ENCODE measurements around the gene STXBP4.

The STXBP4 gene

DNA sequence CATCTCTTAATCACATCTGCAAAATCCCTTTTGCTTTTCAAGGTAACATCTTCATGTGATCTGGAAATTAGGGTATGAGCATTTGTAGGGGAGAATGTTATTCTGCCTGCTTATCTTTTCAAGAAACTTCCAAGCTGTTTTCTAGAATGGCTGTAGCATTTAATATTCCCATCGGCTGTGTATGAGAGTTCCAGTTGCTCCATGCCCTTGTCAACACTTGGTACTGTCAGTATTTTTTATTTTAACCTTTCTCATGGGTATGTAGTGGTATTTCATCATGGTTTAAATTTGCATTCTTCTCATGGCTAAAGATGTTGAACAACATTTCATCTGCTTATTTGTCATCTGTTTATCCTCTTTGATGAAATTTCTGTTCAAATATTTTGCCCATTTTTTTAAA is 205.6 kb downstream of the STXBP4 start:
- DNase-seq: no peak

- DNase-seq: no peak
Measured at GRCh38 chr17:55175788-55176427, 207.3 kb downstream of the STXBP4 start.

DNA sequence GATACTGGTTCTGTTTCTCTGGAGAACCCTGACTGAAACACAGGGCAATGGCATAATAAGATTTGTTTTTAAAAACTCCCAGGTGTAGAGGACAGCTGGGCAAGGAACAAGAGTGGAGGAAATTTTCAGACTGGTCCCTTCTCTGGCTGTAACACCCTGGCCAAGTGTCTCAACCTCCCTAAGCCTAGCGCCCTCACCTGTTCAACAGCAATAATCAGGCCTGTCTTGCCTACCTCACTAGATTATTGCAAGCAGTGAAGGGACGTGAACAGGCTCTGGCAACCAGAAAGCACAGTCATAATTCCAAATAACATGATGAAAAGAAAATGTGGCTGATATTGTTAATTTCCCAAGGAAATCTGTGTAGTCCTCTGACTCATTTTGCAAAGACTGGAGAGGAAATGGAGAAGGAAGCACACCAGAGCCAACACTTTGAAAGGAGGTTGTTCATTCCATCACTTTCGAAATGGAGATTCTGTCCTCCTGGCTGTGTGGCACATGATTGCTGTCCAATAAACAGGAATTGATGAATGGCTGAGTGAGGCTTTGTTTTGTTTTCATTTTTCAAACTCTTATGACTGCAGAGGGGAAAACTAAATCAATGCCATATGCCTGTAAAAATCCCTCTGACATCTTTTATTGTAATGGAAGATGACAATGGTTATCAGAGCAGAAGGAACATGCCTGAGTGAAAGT is 208.7 kb downstream of the STXBP4 start:
- DNase-seq: no peak

- no peak for DNase-seq
Measured at GRCh38 chr17:55177855-55178217, 209.3 kb downstream of the STXBP4 start.

- no peak for DNase-seq
Measured at GRCh38 chr17:55186937-55187770, 218.6 kb downstream of the STXBP4 start.

DNA sequence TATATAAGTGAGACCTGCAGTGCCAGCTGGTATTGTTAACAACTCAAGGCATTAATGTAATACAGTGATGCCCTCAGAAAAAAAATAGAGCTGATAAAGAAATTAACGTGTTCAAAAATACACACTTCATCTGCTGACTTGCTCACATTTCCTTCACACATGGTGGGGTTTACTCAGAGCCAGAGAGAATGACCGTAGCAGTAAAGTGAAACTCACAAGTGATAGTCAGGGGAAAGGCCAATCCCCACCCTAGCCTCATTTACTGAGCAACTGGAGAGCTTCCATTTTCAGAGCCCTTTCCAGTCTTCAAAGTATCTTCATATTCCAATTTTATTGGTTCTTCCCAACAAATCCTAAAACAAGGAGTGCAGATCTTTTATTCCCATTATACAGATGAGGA is 222.2 kb downstream of the STXBP4 start:
- no peak for DNase-seq

- DNase-seq: no peak
Measured at GRCh38 chr17:55198690-55199370, 230.3 kb downstream of the STXBP4 start.

DNA sequence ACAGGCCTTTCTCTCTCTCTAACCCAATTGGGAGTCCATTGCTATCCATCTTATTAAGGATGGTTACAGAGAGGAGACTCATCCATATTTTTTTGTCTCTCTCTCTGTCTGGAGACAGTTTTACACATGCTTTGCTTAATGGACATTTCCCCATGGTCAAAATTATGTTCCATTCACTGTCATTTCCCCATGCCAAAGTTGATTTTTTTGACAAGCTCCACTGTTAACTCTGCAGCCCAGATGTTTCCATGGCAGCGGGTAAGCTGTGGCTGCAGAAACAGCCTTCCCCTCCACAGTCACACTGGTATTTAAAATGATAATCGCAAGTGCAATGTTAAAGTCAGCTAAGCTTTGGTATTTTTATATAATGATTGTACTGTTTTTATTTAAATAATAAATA is 232.3 kb downstream of the STXBP4 start:
- DNase-seq: no peak

DNA sequence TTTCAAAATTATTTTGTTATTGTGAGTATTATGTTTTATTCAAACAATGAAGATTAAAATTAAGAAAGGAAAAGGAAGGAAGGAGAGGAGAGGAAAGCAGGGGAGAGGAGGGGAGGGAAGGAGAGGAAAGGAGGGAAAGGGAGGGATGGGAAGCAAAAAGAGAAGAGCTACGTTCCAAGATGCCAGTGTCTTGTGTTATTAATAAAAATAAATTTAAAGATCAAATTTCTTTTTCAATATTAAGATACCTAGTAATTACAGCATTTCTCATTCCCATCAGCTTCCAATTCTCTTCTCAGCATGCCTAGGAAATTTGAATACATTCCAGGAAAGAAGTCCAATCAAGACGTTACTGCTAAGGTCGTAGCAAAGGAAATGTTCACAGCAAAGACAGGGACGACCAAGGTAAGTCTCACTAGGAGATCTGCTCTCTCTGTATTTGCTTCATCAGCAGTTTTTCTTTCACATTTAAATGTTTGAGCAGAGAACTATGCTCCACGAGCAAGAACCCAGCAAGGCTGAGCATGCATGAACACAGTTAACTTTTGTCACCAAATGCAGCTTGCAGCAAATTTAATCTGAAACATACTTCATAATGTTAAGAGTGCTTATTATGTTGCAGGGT is 232.9 kb downstream of the STXBP4 start:
- no peak for DNase-seq

DNA sequence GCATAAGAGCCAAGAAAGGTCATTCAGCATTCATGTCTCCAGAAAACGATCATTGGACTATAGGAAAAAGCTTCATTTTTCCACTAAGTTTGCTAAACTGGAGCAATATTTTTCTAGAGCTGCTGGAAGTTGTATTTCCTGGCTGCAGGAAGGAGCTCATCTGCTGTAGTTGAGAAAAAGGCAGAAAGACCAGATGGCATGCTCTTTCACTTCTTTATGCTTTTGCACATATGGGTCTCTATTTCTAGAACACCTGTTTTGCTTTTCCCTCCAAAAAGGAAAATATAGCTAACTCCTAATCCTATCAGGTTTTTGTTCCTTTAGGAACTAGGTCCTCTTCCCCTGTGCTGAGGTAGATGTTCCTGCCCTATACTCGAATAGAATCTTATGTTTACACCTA is 234.3 kb downstream of the STXBP4 start:
- no peak for DNase-seq

DNA sequence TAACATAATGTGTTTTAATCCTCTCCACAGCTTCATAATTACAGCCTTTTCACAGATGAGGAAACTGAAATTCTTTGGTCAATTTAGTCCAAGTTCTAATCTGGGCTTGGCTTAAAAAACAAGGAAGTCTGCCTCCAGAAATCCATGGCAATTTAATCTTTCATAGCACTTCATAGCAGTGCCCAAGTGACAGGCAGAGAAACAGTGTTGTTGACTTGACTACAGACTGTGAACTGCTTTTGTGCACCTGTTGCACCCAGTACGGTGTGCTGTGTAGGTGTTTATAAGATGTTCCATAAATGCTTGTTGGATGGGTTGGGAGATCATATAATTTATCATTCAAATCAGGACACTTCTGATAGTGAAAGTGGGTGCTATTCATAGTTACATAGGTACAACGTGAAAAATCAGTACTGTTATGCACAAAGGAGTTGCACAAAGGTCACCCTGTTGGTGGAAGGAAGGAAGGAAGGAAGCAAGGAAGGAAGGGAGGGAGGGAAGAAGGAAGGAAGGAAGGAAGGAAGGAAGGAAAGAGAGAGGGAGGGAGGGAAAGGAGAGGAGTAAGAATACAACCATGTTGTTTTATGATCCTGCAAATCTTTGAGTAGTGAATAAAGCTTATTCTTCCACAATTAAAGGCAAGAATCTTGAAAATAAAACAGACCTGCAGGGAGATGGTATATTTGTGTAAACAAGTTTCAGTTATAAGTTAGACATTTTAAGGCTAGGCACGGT is 239.7 kb downstream of the STXBP4 start:
- DNase-seq: no peak

GRCh38 chr17:55210292-55210691 is 241.7 kb downstream of the STXBP4 start:
- no peak for DNase-seq

DNA sequence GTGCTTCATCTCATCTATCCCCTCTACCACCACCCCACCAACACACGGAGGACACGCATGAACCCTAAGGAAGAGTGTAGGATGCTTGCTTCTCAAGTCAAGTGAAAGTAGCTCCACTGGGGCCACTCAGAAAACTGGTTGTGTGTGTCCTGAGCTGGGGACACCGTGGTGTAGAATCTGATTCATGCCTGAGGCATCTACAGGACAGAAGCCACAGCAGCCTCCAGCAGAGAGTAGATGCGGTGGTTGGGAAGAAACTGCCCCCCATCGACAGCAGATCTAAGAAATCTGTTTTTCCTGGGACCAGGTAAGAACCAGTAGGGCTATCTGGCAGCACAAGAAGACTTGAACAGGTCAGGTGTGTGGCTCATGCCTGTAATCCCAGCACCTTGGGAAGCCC is 244.3 kb downstream of the STXBP4 start:
- no peak for DNase-seq

GRCh38 chr17:55215711-55216110 is 247.1 kb downstream of the STXBP4 start:
- DNase-seq: no peak

GRCh38 chr17:55216888-55217287 is 248.3 kb downstream of the STXBP4 start:
- DNase-seq: no peak

GRCh38 chr17:55219459-55219858 is 250.9 kb downstream of the STXBP4 start:
- DNase-seq: no peak

GRCh38 chr17:55219934-55220333 is 251.4 kb downstream of the STXBP4 start:
- no peak for DNase-seq
